Measurements from ENCODE around the gene FLT4.
A peak's percentile ranks its signal among the peaks of the same experiment; 100 is the strongest.

FLT4 gene

GRCh38 chr5:180586870-180587269, 62.5 kb downstream of the FLT4 start:
- no peak for DNase-seq

- no peak for DNase-seq
These were observed 63.2 kb downstream of the FLT4 start for GRCh38 chr5:180586204-180586603.

GRCh38 chr5:180583738-180584137, 65.7 kb downstream of the FLT4 start:
- DNase-seq: no peak

GRCh38 chr5:180580681-180581080, 68.7 kb downstream of the FLT4 start:
- DNase-seq: no peak

GRCh38 chr5:180575571-180575970, 73.8 kb downstream of the FLT4 start:
- DNase-seq: no peak

- DNase-seq: no peak
These were observed 80.5 kb downstream of the FLT4 start for GRCh38 chr5:180568914-180569313.

- DNase-seq: peak; percentile 30
These were observed 85.4 kb downstream of the FLT4 start for GRCh38 chr5:180563994-180564393.

- no peak for DNase-seq
These were observed 91.2 kb downstream of the FLT4 start for GRCh38 chr5:180558232-180558631.

GRCh38 chr5:180557217-180557809, 92.1 kb downstream of the FLT4 start:
- DNase-seq: no peak

GRCh38 chr5:180555168-180555921, 94.1 kb downstream of the FLT4 start:
- DNase-seq: no peak

- DNase-seq: no peak
These were observed 95.9 kb downstream of the FLT4 start for GRCh38 chr5:180553530-180553929.
